GM19397 (cell line): ENCODE results near the gene PRRG3.
A peak's percentile ranks its signal among the peaks of the same experiment; 100 is the strongest.

ENCODE experiments used
- ATAC-seq: cut with Tn5 transposase; IDR thresholded peaks from one replicate; pipeline ENCODE4 v1.9.1; 2021; ENCODE audit warnings: mild to moderate bottlenecking, moderate library complexity; ENCODE audit not compliant: unreplicated experiment

The PRRG3 gene

GRCh38 chrX:151741606-151742005, 46.3 kb downstream of the PRRG3 start:
- no peak for ATAC-seq

DNA sequence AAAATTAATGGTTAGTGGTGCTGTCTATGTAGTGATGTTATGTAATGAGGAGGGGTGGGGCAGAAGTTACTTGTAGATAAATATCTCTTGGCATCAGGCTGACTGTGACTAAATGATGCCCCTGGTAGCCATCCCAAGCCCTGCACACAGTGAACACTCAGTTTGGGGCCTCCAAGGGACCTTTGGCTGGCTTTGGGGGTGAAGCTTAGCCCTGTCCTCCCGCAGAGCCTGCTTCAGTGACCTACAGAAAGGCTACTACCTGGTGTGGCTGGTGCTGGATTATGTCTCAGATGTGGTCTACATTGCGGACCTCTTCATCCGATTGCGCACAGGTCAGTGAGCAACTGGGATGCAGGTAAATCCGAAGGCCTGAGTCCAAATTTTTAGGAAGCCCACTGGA, 47.1 kb downstream of the PRRG3 start:
- no peak for ATAC-seq

- ATAC-seq: no peak
Measured at GRCh38 chrX:151743651-151744470, 48.6 kb downstream of the PRRG3 start.

- no peak for ATAC-seq
Measured at GRCh38 chrX:151745651-151746050, 50.4 kb downstream of the PRRG3 start.

GRCh38 chrX:151746502-151746901, 51.2 kb downstream of the PRRG3 start:
- ATAC-seq: no peak

DNA sequence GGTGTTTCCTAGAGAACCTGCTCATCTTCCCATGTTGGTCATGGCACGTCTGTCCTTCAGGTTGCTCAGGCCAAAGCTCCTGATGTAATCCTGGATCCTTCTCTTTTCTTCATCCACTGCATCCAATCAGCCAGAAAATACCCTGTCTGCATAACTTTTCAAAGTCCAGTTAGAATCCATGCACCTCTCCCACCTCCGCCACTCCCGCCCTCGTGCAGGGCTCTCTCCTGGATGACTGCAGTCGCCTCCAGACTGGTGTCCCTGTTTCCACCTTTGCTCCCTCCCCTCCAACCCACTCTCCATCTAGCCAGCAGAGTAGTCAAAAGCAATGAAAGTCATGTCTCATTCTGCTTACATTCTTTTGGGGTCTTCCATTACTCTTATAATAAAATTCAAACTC, 55.3 kb downstream of the PRRG3 start:
- no peak for ATAC-seq

DNA sequence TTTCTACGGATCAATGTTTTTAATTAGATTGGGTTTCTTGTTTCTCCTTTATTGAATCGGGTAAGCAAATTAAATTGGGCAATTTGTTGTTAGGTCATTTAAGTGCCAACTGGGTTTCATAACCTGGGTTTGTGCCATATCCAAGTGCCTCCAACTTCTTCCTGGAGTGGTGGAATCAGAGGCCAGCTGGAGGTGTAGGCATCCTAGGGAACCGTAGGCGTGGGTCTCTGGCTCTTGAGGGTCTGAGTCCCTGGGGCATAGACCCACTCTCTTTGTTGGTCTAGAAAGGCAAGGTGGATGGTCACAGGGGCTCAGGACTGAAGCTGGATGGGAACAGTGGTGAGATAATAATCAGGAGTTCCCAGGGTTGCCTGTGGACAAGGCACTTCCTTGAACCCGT, 57.6 kb downstream of the PRRG3 start:
- ATAC-seq: no peak

- ATAC-seq: peak; percentile 73
Measured at GRCh38 chrX:151753313-151754046, 58.2 kb downstream of the PRRG3 start.

DNA sequence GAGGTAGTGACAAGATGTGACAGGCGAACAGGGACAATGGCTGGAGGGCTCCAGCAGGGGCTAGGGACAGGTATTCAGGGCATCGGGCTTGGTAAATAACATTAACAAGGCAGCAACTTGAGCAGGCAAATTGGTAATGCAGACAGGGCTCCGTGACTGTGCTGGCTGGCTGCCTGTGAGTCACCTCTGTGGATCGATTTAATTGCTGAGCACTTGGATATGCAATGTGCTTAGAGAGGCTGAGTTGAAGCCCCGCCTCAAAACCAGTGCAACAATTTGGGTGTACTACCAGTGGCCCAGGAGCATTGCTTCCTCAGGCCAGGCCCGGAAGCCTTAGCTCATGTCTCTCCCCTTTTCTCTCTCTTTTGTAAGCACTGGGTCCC, 58.8 kb downstream of the PRRG3 start:
- no peak for ATAC-seq

GRCh38 chrX:151754641-151755215, 59.5 kb downstream of the PRRG3 start:
- no peak for ATAC-seq
